Prostate gland (tissue), 2 donors: Measurements from ENCODE around the gene NSD1.

ENCODE experiments used
- CTCF ChIP-seq, 4 experiments: fragments of 200-600 bp in 2 of 4; fragments of 450-650 bp in 2 of 4; sonication (generic) in 2 of 4; IDR thresholded peaks; 1 replicate in 3 of 4; 2 replicates in 1 of 4; pipeline ENCODE4 v1.5.1; 2016 to 2019; ENCODE audit warnings: antibody characterized with exemption in 4 of 4, mild to moderate bottlenecking in 2 of 4, moderate library complexity in 2 of 4
- POLR2A ChIP-seq: fragments of 450-650 bp; IDR thresholded peaks from one replicate; pipeline ENCODE4 v1.6.1; 2016; ENCODE audit warnings: antibody characterized with exemption, mild to moderate bottlenecking
- POLR2AphosphoS5 ChIP-seq: sonication (generic); formaldehyde crosslinking; IDR thresholded peaks from one replicate; pipeline ENCODE4 v1.6.1; 2017; ENCODE audit warnings: antibody characterized with exemption

- TF ChIP-seq POLR2A (no peak), CTCF (IDR thresholded peaks at IDR 0.05) (no peak), POLR2AphosphoS5 (no peak)
Observed at GRCh38 chr5:177327539-177328522, 194.3 kb downstream of the NSD1 start.
